ENCODE measurements around the gene SRGAP1. TPM values are rescaled to one million over a fixed set of nuclear protein-coding genes. Genes with fewer than 3 reads are reported as not detected.

Gene SRGAP1
- total and polyA plus RNA-seq, 9 of the 15 experiments (the other 6 are each of a cell fraction or from before 2014, with no cell fraction given): 0.01 to 0.13 (median 0.04) TPM; not detected in 3

GRCh38 chr12:63900922-63901793, 56.7 kb downstream of the SRGAP1 start:
- Histone ChIP-seq H3K9me3 (replicated peaks; ENCODE audit: control insufficient read depth, insufficient read depth, low read depth, low read length) (no peaks in the 10 kb centered on the region), H3K79me2 (ENCODE audit: control insufficient read depth, insufficient read depth, low read length) (no peaks in the 10 kb centered on the region), H3K9ac (ENCODE audit: insufficient read depth in 1 of 2, low read depth in 2 of 2, low read length in 2 of 2) (no peak overlapping the region), H3K4me3 (no peak overlapping the region), H4K20me1 (replicated peaks; ENCODE audit: control insufficient read depth, insufficient read depth, low read length) (no peaks in the 10 kb centered on the region), H3K27me3 (ENCODE audit: control insufficient read depth in 2 of 2, insufficient read depth in 2 of 2, low read length in 2 of 2) (no peaks in the 10 kb centered on the region; a peak in 1 of 5 replicates), H3K9me1 (ENCODE audit: control insufficient read depth, insufficient read depth, low read length) (no peaks in the 10 kb centered on the region), H3K36me3 (ENCODE audit: control insufficient read depth, insufficient read depth, low read length) (no peaks in the 10 kb centered on the region), H3K27ac (ENCODE audit: extremely low read depth, low read depth, low read length) (no peak overlapping the region), H3K4me2 (ENCODE audit: insufficient read depth, low read length) (no peak overlapping the region), H3K4me1 (replicated peaks in 1 of 2; ENCODE audit: control insufficient read depth in 2 of 2, insufficient read depth in 2 of 2, low read length in 2 of 2) (no peaks in the 10 kb centered on the region; a peak in 1 of 5 replicates), H2AFZ (ENCODE audit: low read depth, low read length) (no peak overlapping the region)
- FAIRE-seq: no peak
- intact Hi-C loops (cut with micrococcal nuclease) (no loop called here), in situ Hi-C loops (cut with MboI) (no loop called here)
- no peak for TF ChIP-seq CBX1 (IDR thresholded peaks at IDR 0.05; ENCODE audit: low read depth)
- no peak for TF ChIP-seq U2AF1 (optimal IDR thresholded peaks at IDR 0.05; ENCODE audit: low read depth, low read length)
- TF ChIP-seq MED1 (CRISPR knock-in tag; IDR thresholded peaks at IDR 0.05; ENCODE audit: borderline replicate concordance): no peak
- no peak for TF ChIP-seq FOXJ3 (CRISPR knock-in tag; IDR thresholded peaks at IDR 0.05)
- no peak for TF ChIP-seq HNRNPH1 (optimal IDR thresholded peaks at IDR 0.05; ENCODE audit: low read depth, low read length)
- TF ChIP-seq PCBP2 (IDR thresholded peaks at IDR 0.05; ENCODE audit: low read depth, low read length, poor library complexity, severe bottlenecking): no peak
- WGBS (ENCODE audit: insufficient coverage, low coverage, missing lambda C conversion rate): 0% methylated on average over 2 of the region's 2 CpGs
- ChIA-PET CTCF (ENCODE audit: low intra/inter-chr PET ratio) (no interaction called here), POLR2A (interaction anchor here (0.7 kb wide), 1 partner anchor 1427 kb away, joined by 3 read pairs; no protein-coding TSS in a partner anchor)
- ATAC-seq: no peak
- no TSS peak for BruUV-seq (replicated peaks)
- no peak for DNase-seq (ENCODE audit: extremely low read depth in 1 of 4, low spot score in 3 of 4)

All from K562 (cell line).